Mesendoderm (in vitro differentiated cells): Measurements from ENCODE around the gene ZNF195.

Experiments
- DNase-seq: peaks from one replicate; pipeline ENCODE4 v3.0.0; 2013
- H2AK5ac ChIP-seq: 2 replicates; pipeline ENCODE4 v1.6.1; 2013; ENCODE audit warnings: low read length, inconsistent platforms
- H2BK120ac ChIP-seq: 2 replicates; pipeline ENCODE4 v1.6.1; 2013; ENCODE audit warnings: low read depth, mild to moderate bottlenecking, low read length, moderate library complexity, mixed read lengths
- H2BK15ac ChIP-seq: replicated peaks from 2 replicates; pipeline ENCODE4 v1.6.1; 2013; ENCODE audit warnings: low read depth, mild to moderate bottlenecking, moderate library complexity
- H2BK5ac ChIP-seq: 2 replicates; pipeline ENCODE4 v1.6.1; 2013; ENCODE audit warnings: low read length, inconsistent platforms
- H3K18ac ChIP-seq: 2 replicates; pipeline ENCODE4 v1.6.1; 2013; ENCODE audit warnings: mild to moderate bottlenecking, low read length, mixed read lengths
- H3K23ac ChIP-seq: one replicate; pipeline ENCODE4 v1.6.1; 2013; ENCODE audit warnings: low read length
- H3K27ac ChIP-seq: 2 replicates; pipeline ENCODE4 v1.5.1; 2013; ENCODE audit warnings: low read depth, mild to moderate bottlenecking, inconsistent platforms, low read length, moderate library complexity
- H3K27me3 ChIP-seq: 2 replicates; pipeline ENCODE4 v1.6.1; 2013; ENCODE audit warnings: low read length, control low read depth, mild to moderate bottlenecking, inconsistent platforms; ENCODE audit not compliant: insufficient read depth, poor library complexity
- H3K36me3 ChIP-seq: 2 replicates; pipeline ENCODE4 v1.6.1; 2013; ENCODE audit warnings: low read length, inconsistent platforms; ENCODE audit not compliant: control insufficient read depth, insufficient read depth
- H3K4ac ChIP-seq: one replicate; pipeline ENCODE4 v1.6.1; 2013; ENCODE audit warnings: low read depth, mild to moderate bottlenecking, low read length, moderate library complexity
- H3K4me1 ChIP-seq: 2 replicates; pipeline ENCODE4 v1.6.1; 2013; ENCODE audit warnings: low read depth, low read length, inconsistent platforms; ENCODE audit not compliant: control insufficient read depth
- H3K4me2 ChIP-seq: 2 replicates; pipeline ENCODE4 v1.6.1; 2013; ENCODE audit warnings: low read length
- H3K4me3 ChIP-seq: 2 replicates; pipeline ENCODE4 v1.5.1; 2013; ENCODE audit warnings: mild to moderate bottlenecking, low read length
- H3K56ac ChIP-seq: one replicate; pipeline ENCODE4 v1.6.1; 2013; ENCODE audit warnings: low read length
- H3K79me1 ChIP-seq: 2 replicates; pipeline ENCODE4 v1.6.1; 2013; ENCODE audit warnings: low read length, inconsistent platforms
- H3K79me2 ChIP-seq: 2 replicates; pipeline ENCODE4 v1.6.1; 2013; ENCODE audit warnings: mild to moderate bottlenecking, low read length; ENCODE audit not compliant: control insufficient read depth, insufficient read depth
- H3K9ac ChIP-seq: 2 replicates; pipeline ENCODE4 v1.6.1; 2013; ENCODE audit warnings: low read length, inconsistent platforms
- H4K5ac ChIP-seq: one replicate; pipeline ENCODE4 v1.6.1; 2013; ENCODE audit warnings: low read length
- H4K8ac ChIP-seq: one replicate; pipeline ENCODE4 v1.6.1; 2013; ENCODE audit warnings: low read depth, mild to moderate bottlenecking, control low read depth, low read length, moderate library complexity
- WGBS: extraction: QIAGEN DNeasy Blood & Tissue Kit; methylation state at CpG from one replicate; pipeline ENCODE4 v1.1.7; 2013; ENCODE audit warnings: low lambda C conversion rate, missing lambda C conversion rate; ENCODE audit not compliant: insufficient coverage; ENCODE audit errors: extremely low coverage; 5-methylcytosine and 5-hydroxymethylcytosine counted together

ZNF195 gene

DNA sequence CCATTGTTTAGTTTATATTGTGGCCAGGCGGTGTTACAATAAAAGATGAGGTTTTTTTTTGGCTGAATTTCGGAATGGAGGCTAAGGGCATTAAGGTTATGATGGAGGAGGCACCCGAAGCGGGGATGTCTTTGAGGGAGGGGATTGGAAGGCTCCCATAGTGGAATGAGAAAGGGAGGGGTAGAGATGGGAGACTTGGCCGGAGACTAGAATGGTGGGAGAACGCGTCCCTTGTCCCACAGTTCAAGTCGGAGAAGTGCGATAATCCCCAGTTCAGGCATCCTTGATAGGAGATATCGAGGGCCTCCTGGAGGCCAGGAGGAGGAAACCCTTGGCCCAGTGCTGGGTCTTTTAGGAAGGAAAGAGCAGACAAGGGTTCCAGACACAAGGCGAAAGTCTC lies 21.6 kb downstream of the ZNF195 start:
- H3K4me2 ChIP-seq = no peak overlapping the region
- no peak overlapping the region for H2BK5ac ChIP-seq
- WGBS = no CpG with 5 or more reads among the region's 11 CpGs
- H3K79me2 ChIP-seq = no peaks in the 10 kb centered on the region
- no peak overlapping the region for H2BK15ac ChIP-seq
- DNase-seq = no peak
- H2AK5ac ChIP-seq = no peak overlapping the region
- H3K18ac ChIP-seq = no peak overlapping the region
- H3K27me3 ChIP-seq = no peaks in the 10 kb centered on the region
- H3K9ac ChIP-seq = no peak overlapping the region
- no peak overlapping the region for H2BK120ac ChIP-seq
- no peak overlapping the region for H3K4me3 ChIP-seq
- H3K56ac ChIP-seq = no peak overlapping the region
- H4K8ac ChIP-seq = no peak overlapping the region
- peaks cover 3% of the 10 kb centered on the region for H3K79me1 ChIP-seq
- no peak overlapping the region for H3K23ac ChIP-seq
- H4K5ac ChIP-seq = no peak overlapping the region
- H3K4me1 ChIP-seq = no peaks in the 10 kb centered on the region
- H3K4ac ChIP-seq = no peak overlapping the region
- H3K36me3 ChIP-seq = peaks cover 20% of the 10 kb centered on the region
- no peak overlapping the region for H3K27ac ChIP-seq

DNA sequence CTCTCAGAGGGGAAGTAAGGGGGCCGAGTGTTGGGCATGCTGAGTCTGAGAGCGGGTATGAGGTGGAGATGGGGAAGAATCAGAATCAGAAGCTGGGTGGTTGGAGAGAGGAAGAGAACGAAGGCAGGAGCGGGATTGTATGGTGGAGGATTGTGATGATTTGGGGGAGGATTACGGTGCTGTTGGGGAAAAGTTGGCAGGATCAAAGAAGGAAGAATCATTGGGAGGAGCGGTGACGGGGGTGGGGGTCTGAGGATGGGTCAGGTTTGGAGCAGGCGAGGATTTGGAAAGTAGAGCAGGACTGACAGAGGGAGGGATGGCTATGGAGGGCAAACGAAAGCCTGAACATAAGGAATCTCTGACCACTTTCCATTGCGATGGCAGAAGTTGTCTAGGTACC lies 22.1 kb downstream of the ZNF195 start:
- 100% methylated on average over 3 of the region's 10 CpGs for WGBS
- Histone ChIP-seq H3K36me3 (peaks cover 19% of the 10 kb centered on the region), H3K18ac (no peak overlapping the region), H2BK15ac (no peak overlapping the region), H3K4me2 (no peak overlapping the region), H2BK5ac (no peak overlapping the region), H3K27ac (no peak overlapping the region), H3K56ac (no peak overlapping the region), H3K27me3 (no peaks in the 10 kb centered on the region), H4K5ac (no peak overlapping the region), H3K23ac (no peak overlapping the region), H4K8ac (no peak overlapping the region), H3K79me2 (no peaks in the 10 kb centered on the region), H2AK5ac (no peak overlapping the region), H3K79me1 (peaks cover 3% of the 10 kb centered on the region), H3K4ac (no peak overlapping the region), H3K9ac (no peak overlapping the region), H2BK120ac (no peak overlapping the region), H3K4me3 (no peak overlapping the region), H3K4me1 (no peaks in the 10 kb centered on the region)
- DNase-seq = no peak

DNA sequence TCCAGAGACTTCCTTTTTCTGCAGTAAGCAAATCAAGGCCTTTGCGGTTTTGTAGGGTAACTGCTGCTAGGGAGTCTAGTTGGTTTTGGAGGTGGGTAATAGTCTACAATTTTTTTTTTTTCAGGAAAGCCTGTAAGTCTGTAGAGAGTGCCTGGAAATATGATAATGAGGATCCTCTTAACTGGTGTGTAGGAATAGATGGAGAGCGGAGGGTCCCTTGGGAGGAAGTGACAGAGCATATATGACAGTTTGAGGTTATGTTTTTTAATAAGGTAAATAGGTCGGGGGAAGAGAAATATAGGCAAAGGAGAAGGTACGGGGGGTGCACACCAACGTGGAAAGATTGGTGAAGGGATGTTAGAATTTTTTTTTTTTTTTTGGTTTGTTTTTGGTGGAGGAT lies 25.9 kb downstream of the ZNF195 start:
- H3K79me2 ChIP-seq = no peaks in the 10 kb centered on the region
- H2BK5ac ChIP-seq = no peak overlapping the region
- no peak overlapping the region for H2AK5ac ChIP-seq
- no peak overlapping the region for H3K23ac ChIP-seq
- no peak overlapping the region for H2BK15ac ChIP-seq
- H3K36me3 ChIP-seq = no peaks in the 10 kb centered on the region
- H3K27ac ChIP-seq = no peak overlapping the region
- no peak overlapping the region for H3K4me3 ChIP-seq
- no peak overlapping the region for H3K4ac ChIP-seq
- H3K27me3 ChIP-seq = no peaks in the 10 kb centered on the region
- H3K56ac ChIP-seq = no peak overlapping the region
- no peaks in the 10 kb centered on the region for H3K79me1 ChIP-seq
- no peak overlapping the region for H4K5ac ChIP-seq
- H3K9ac ChIP-seq = no peak overlapping the region
- H3K4me2 ChIP-seq = no peak overlapping the region
- no peaks in the 10 kb centered on the region for H3K4me1 ChIP-seq
- no peak for DNase-seq
- no peak overlapping the region for H4K8ac ChIP-seq
- no peak overlapping the region for H3K18ac ChIP-seq
- no CpG with 5 or more reads among the region's 5 CpGs for WGBS
- H2BK120ac ChIP-seq = no peak overlapping the region

DNA sequence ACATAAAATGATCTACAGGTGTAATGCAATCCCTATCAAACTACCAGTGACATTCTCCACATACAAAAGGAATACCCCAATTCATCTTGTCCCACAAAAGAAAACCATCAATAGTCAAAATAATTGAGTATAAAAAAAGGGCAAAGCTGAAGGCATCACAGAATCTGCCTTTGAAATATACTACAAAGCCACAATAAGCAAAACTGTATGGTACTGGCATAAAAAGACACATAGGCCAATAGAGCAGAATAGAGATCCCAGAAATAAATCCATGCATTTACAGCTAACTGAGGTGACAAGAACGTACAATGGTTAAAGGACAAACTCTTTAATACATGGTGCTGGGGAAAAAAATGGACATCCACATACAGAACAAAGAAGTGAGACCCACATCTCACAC lies 31.8 kb downstream of the ZNF195 start:
- DNase-seq = no peak
- Histone ChIP-seq H2BK15ac (no peak overlapping the region), H3K23ac (no peak overlapping the region), H3K4me3 (no peak overlapping the region), H2BK120ac (no peak overlapping the region), H3K79me1 (no peaks in the 10 kb centered on the region), H2AK5ac (no peak overlapping the region), H3K4me1 (no peaks in the 10 kb centered on the region), H4K8ac (no peak overlapping the region), H4K5ac (no peak overlapping the region), H3K27ac (no peak overlapping the region), H3K56ac (no peak overlapping the region), H3K4ac (no peak overlapping the region), H3K9ac (no peak overlapping the region), H3K4me2 (no peak overlapping the region), H2BK5ac (no peak overlapping the region), H3K18ac (no peak overlapping the region), H3K79me2 (no peaks in the 10 kb centered on the region), H3K36me3 (no peaks in the 10 kb centered on the region), H3K27me3 (no peaks in the 10 kb centered on the region)
- no CpG with 5 or more reads among the region's 1 CpG for WGBS

DNA sequence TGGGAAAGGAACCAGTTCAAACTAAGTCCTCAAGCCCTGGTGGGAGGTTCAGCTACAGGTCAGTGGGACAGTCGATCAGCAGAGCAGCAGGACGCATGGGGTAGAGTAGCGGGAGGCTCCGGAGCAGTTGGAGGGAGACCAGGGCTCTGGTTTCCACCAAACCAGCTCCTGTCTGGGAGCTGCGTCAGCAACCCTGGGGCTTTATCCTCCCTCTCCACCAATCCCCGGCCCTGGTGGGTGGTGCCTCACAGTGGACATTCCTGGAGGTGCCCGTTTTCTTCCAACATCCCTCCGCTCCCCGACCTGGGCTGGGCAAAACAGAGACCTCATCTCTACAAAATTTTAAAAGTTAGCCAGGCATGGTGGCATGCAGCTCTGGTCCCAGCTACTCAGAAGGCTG lies 32.4 kb downstream of the ZNF195 start:
- H3K79me1 ChIP-seq = no peaks in the 10 kb centered on the region
- no peak overlapping the region for H2BK120ac ChIP-seq
- no peak overlapping the region for H3K9ac ChIP-seq
- no peak overlapping the region for H3K4me2 ChIP-seq
- no peak overlapping the region for H3K23ac ChIP-seq
- H3K56ac ChIP-seq = no peak overlapping the region
- H2AK5ac ChIP-seq = no peak overlapping the region
- no peaks in the 10 kb centered on the region for H3K36me3 ChIP-seq
- H3K4ac ChIP-seq = no peak overlapping the region
- no peak overlapping the region for H2BK5ac ChIP-seq
- no peak overlapping the region for H2BK15ac ChIP-seq
- H3K79me2 ChIP-seq = no peaks in the 10 kb centered on the region
- no peak overlapping the region for H3K27ac ChIP-seq
- H3K4me1 ChIP-seq = no peaks in the 10 kb centered on the region
- H4K5ac ChIP-seq = no peak overlapping the region
- no peak for DNase-seq
- WGBS = no CpG with 5 or more reads among the region's 9 CpGs
- no peak overlapping the region for H4K8ac ChIP-seq
- no peak overlapping the region for H3K18ac ChIP-seq
- no peak overlapping the region for H3K4me3 ChIP-seq
- H3K27me3 ChIP-seq = no peaks in the 10 kb centered on the region

DNA sequence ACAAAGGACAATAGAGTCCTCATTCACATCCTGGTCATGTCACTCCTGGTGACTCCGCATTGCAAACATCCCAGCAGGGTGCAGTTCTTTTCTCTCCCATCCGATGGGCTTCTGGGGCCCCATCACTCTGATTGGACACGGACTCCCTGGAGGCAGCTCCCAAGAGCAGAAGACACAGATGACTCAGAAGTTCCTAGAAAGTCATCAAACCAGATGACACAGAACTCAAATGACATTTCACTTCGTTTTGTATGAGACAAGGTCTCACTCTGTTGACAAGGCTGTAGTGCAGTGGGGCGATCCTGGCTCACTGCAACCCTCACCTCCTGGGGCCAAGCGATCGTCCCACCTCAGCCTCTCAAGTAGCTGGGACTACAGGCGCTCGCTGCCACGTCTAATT lies 33.2 kb downstream of the ZNF195 start:
- Histone ChIP-seq H3K79me1 (no peaks in the 10 kb centered on the region), H3K56ac (no peak overlapping the region), H3K4me3 (no peak overlapping the region), H3K9ac (no peak overlapping the region), H3K4me1 (no peaks in the 10 kb centered on the region), H4K8ac (no peak overlapping the region), H3K23ac (no peak overlapping the region), H2BK5ac (no peak overlapping the region), H2AK5ac (no peak overlapping the region), H3K79me2 (no peaks in the 10 kb centered on the region), H2BK15ac (no peak overlapping the region), H3K36me3 (no peaks in the 10 kb centered on the region), H4K5ac (no peak overlapping the region), H3K27me3 (no peaks in the 10 kb centered on the region), H2BK120ac (no peak overlapping the region), H3K4me2 (no peak overlapping the region), H3K27ac (no peak overlapping the region), H3K18ac (no peak overlapping the region), H3K4ac (no peak overlapping the region)
- no CpG with 5 or more reads among the region's 10 CpGs for WGBS
- DNase-seq = peak; percentile 62
